Neutrophil (primary cell): ENCODE data around the gene STK32C.

ENCODE experiments used
- H3K27ac ChIP-seq: fragments of 200-600 bp; sonication (generic); 2 replicates; pipeline ENCODE4 v1.5.1; 2016; ENCODE audit warnings: mild to moderate bottlenecking, moderate library complexity
- H3K27me3 ChIP-seq: fragments of 200-600 bp; sonication (generic); 2 replicates; pipeline ENCODE4 v1.6.0; 2016; ENCODE audit warnings: mild to moderate bottlenecking
- H3K36me3 ChIP-seq: fragments of 200-600 bp; sonication (generic); 2 replicates; pipeline ENCODE4 v1.5.1; 2017
- H3K4me1 ChIP-seq, 2 experiments: fragments of 200-600 bp in 1 of 2; sonication (generic) in 1 of 2; 1 replicate in 1 of 2; 2 replicates in 1 of 2; pipeline versions ENCODE4 v1.5.1 to v1.6.1; 2013 to 2016; ENCODE audit warnings: low read depth in 1 of 2, low read length in 1 of 2, mild to moderate bottlenecking in 1 of 2, moderate library complexity in 1 of 2; ENCODE audit not compliant: control insufficient read depth in 1 of 2, insufficient read depth in 1 of 2
- H3K4me3 ChIP-seq, 2 experiments: fragments of 200-600 bp in 1 of 2; sonication (generic) in 1 of 2; 1 replicate in 1 of 2; 2 replicates in 1 of 2; pipeline ENCODE4 v1.5.1; 2013 to 2016; ENCODE audit warnings: low read depth in 1 of 2, low read length in 1 of 2, mild to moderate bottlenecking in 1 of 2, moderate library complexity in 1 of 2
- H3K9me3 ChIP-seq: fragments of 200-600 bp; sonication (generic); 2 replicates; pipeline ENCODE4 v1.5.1; 2016
- TF ChIP-seq, protein P1 (sequence below): fragments of 200-600 bp; sonication (generic); IDR thresholded peaks from 2 replicates; pipeline ENCODE4 v1.5.1; 2016; ENCODE audit warnings: antibody characterized with exemption

Gene STK32C

GRCh38 chr10:132249226-132249724, 58.5 kb downstream of the STK32C start:
- peaks cover 6% of the 10 kb centered on the region for H3K27me3 ChIP-seq
- no peaks in the 10 kb centered on the region for H3K36me3 ChIP-seq
- peak overlapping the region; percentile 37 to 53 for H3K4me3 ChIP-seq
- peaks cover 31 to 47% of the 10 kb centered on the region in 2 experiments for H3K4me1 ChIP-seq
- peak overlapping the region; percentile 38 for H3K27ac ChIP-seq
- TF ChIP-seq, protein P1, sequence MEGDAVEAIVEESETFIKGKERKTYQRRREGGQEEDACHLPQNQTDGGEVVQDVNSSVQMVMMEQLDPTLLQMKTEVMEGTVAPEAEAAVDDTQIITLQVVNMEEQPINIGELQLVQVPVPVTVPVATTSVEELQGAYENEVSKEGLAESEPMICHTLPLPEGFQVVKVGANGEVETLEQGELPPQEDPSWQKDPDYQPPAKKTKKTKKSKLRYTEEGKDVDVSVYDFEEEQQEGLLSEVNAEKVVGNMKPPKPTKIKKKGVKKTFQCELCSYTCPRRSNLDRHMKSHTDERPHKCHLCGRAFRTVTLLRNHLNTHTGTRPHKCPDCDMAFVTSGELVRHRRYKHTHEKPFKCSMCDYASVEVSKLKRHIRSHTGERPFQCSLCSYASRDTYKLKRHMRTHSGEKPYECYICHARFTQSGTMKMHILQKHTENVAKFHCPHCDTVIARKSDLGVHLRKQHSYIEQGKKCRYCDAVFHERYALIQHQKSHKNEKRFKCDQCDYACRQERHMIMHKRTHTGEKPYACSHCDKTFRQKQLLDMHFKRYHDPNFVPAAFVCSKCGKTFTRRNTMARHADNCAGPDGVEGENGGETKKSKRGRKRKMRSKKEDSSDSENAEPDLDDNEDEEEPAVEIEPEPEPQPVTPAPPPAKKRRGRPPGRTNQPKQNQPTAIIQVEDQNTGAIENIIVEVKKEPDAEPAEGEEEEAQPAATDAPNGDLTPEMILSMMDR = no peak
- no peaks in the 10 kb centered on the region for H3K9me3 ChIP-seq

DNA sequence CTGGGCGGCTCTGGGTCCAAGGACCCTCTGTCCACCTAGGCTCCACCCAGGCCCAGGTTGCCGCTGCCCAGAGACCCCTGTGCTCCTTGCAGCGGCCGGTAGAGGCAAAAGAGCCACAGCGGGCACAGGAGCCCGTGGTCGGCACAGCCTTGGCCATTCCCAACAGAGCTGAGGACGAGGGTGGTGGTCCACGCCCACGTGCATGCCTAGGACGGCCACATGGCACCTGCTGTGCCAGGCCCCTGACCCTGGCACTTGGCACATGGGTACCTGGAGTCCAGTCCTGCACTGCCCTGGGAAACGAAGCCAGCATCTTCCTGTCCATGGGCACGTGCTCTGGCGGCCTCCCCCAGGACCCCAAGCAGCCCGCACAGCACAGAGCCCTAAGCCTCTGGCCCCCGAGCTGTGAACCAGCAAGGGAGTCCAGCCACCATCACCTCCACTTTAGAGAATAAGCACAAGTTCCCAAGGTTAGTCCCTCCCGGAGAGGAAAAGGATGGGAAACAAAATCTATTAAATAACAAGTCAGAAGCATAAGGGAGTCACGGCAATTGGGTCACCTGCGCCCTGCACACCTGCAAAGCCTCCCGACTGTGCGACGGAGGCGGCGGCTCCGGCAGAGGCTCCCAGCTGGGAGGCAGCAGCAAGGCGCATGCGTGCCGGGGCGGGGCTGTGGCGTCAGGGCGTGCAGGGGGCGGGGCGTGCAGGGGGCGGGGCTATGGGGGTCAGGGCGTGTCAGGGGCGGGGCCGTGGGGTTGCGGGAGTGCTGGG, 59.1 kb downstream of the STK32C start:
- H3K36me3 ChIP-seq = no peaks in the 10 kb centered on the region
- H3K4me3 ChIP-seq = peak overlapping the region; percentile 51 to 53
- H3K4me1 ChIP-seq = peaks cover 31 to 41% of the 10 kb centered on the region in 2 experiments
- TF ChIP-seq, protein P1 = no peak
- no peak overlapping the region for H3K27ac ChIP-seq
- peaks cover 6% of the 10 kb centered on the region for H3K27me3 ChIP-seq
- H3K9me3 ChIP-seq = no peaks in the 10 kb centered on the region

- H3K27me3 ChIP-seq = peaks cover 6% of the 10 kb centered on the region
- peaks cover 31 to 35% of the 10 kb centered on the region in 2 experiments for H3K4me1 ChIP-seq
- TF ChIP-seq, protein P1 = no peak
- H3K4me3 ChIP-seq = no peak overlapping the region
- H3K36me3 ChIP-seq = no peaks in the 10 kb centered on the region
- no peaks in the 10 kb centered on the region for H3K9me3 ChIP-seq
- no peak overlapping the region for H3K27ac ChIP-seq
These were observed 59.8 kb downstream of the STK32C start for GRCh38 chr10:132247943-132248342.

DNA sequence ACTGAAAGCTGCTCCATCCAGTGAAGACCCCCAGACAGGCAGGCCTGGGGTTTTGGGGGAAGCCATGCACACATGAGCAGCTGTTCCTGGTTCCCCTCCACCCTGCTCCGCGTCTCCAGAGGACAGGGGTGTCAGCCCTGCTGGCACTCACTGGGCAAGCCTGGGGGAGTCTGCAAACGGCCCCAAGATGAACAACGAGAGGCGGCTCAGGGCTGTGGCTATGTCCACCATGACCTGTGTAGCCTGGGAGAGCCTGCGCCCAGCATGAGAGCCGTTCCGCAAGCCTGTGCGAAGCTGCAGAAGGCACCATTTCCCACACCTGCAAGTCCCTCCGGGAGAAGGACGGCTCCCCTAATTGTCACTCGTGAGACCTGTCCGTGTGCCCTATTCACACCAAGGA, 61.5 kb downstream of the STK32C start:
- peaks cover 6% of the 10 kb centered on the region for H3K27me3 ChIP-seq
- no peak overlapping the region for H3K27ac ChIP-seq
- TF ChIP-seq, protein P1 = no peak
- no peak overlapping the region for H3K4me3 ChIP-seq
- no peaks in the 10 kb centered on the region for H3K36me3 ChIP-seq
- H3K9me3 ChIP-seq = no peaks in the 10 kb centered on the region
- H3K4me1 ChIP-seq = peaks cover 31% of the 10 kb centered on the region in 2 experiments

DNA sequence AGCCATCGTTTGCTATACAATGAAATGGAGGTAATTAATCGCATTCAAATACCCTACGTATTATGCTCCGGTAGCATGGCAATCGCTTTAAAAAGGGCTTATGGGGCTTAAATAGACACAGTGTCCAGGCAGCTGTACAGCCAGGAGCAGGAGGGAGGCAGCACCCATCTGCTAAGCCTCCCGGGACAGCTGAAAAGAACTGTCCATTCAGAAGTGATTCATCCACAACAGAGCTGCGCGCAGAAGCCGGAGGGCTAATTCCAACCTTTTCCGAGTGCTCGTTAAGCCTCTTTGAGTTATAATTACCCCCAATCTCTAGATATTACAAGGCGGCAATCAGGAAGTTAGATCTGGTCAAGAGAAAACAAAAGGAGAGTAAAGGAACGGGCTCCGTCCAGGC, 62.7 kb downstream of the STK32C start:
- H3K9me3 ChIP-seq = no peaks in the 10 kb centered on the region
- peaks cover 19 to 22% of the 10 kb centered on the region in 2 experiments for H3K4me1 ChIP-seq
- no peaks in the 10 kb centered on the region for H3K36me3 ChIP-seq
- no peak overlapping the region for H3K27ac ChIP-seq
- H3K4me3 ChIP-seq = no peak overlapping the region
- peaks cover 6% of the 10 kb centered on the region for H3K27me3 ChIP-seq
- TF ChIP-seq, protein P1 = no peak
